GM12878 (cell line): ENCODE data around the gene SPCS2.

ENCODE experiments used
- ATF2 ChIP-seq: IDR thresholded peaks from 2 replicates; pipeline ENCODE4 v1.6.1; 2012; ENCODE audit warnings: low read length, inconsistent platforms
- CEBPZ ChIP-seq: fragments of 150-350 bp; IDR thresholded peaks from 2 replicates; pipeline ENCODE4 v1.6.1; 2016; ENCODE audit warnings: low read depth, low read length
- NFYA ChIP-seq: IDR thresholded peaks from 2 replicates; pipeline ENCODE4 v1.6.1; 2011; ENCODE audit warnings: low read depth, mild to moderate bottlenecking, low read length, improper control_type of control experiment, borderline replicate concordance
- POLR2A ChIP-seq: IDR thresholded peaks from 2 replicates; pipeline ENCODE4 v1.6.1; 2011; ENCODE audit warnings: low read depth, mild to moderate bottlenecking, low read length
- SIX5 ChIP-seq: IDR thresholded peaks from 2 replicates; pipeline ENCODE4 v1.6.1; 2011; ENCODE audit warnings: mild to moderate bottlenecking, low read depth, low read length, moderate library complexity; ENCODE audit not compliant: severe bottlenecking
- TCF12 ChIP-seq: IDR thresholded peaks from 2 replicates; pipeline ENCODE4 v1.6.1; 2011; ENCODE audit warnings: low read depth, mild to moderate bottlenecking, low read length
- TF ChIP-seq, protein P1 (sequence below): IDR thresholded peaks from 2 replicates; pipeline ENCODE4 v1.6.1; 2012; ENCODE audit warnings: low read depth, low read length, improper control_type of control experiment
- TF ChIP-seq, protein P2 (sequence below), 3 experiments: IDR thresholded peaks in 2 of 3; conservative IDR thresholded peaks in 1 of 3; 2 replicates each; pipeline ENCODE4 v1.5.1; 2011; ENCODE audit warnings: low read depth in 3 of 3, low read length in 3 of 3, mild to moderate bottlenecking in 3 of 3, control low read depth in 2 of 3, moderate library complexity in 2 of 3, inconsistent platforms in 1 of 3, mixed read lengths in 1 of 3; ENCODE audit not compliant: control insufficient read depth in 2 of 3, insufficient read depth in 1 of 3; ENCODE audit errors: extremely low read depth in 1 of 3

DNA sequence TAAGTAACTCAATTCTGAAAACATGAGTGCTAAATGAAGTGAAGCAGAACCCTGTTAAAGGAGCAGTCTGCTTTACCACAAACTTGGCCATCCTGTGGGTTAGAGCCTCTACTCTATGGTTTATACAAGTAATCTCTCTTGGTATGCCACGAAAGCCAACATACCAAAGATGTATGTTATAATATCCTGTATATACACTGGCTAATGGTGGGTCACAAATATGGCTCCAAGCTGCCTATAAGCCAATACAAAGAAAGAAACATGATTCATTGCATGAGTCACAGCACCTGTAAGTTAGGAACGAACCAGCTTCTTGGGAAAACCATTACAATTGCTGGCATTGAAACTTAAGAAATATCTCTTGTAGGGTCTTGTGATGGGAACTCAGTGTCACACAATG, 16.3 kb upstream of the SPCS2 start:
- TF ChIP-seq NFYA (no peak), ATF2 (no peak), POLR2A (no peak), TCF12 (no peak), CEBPZ (no peak), SIX5 (no peak)
- TF ChIP-seq, protein P1, sequence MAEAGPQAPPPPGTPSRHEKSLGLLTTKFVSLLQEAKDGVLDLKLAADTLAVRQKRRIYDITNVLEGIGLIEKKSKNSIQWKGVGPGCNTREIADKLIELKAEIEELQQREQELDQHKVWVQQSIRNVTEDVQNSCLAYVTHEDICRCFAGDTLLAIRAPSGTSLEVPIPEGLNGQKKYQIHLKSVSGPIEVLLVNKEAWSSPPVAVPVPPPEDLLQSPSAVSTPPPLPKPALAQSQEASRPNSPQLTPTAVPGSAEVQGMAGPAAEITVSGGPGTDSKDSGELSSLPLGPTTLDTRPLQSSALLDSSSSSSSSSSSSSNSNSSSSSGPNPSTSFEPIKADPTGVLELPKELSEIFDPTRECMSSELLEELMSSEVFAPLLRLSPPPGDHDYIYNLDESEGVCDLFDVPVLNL: no peak
- TF ChIP-seq, protein P2, sequence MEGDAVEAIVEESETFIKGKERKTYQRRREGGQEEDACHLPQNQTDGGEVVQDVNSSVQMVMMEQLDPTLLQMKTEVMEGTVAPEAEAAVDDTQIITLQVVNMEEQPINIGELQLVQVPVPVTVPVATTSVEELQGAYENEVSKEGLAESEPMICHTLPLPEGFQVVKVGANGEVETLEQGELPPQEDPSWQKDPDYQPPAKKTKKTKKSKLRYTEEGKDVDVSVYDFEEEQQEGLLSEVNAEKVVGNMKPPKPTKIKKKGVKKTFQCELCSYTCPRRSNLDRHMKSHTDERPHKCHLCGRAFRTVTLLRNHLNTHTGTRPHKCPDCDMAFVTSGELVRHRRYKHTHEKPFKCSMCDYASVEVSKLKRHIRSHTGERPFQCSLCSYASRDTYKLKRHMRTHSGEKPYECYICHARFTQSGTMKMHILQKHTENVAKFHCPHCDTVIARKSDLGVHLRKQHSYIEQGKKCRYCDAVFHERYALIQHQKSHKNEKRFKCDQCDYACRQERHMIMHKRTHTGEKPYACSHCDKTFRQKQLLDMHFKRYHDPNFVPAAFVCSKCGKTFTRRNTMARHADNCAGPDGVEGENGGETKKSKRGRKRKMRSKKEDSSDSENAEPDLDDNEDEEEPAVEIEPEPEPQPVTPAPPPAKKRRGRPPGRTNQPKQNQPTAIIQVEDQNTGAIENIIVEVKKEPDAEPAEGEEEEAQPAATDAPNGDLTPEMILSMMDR (IDR thresholded peaks at IDR 0.05 in 2 of 3, conservative IDR thresholded peaks at IDR 0.05 in 1 of 3; ENCODE audit: control insufficient read depth in 2 of 3, extremely low read depth in 1 of 3, insufficient read depth in 1 of 3, low read depth in 3 of 3, low read length in 3 of 3): no peak
